Measurements from ENCODE around the gene RNU6-9. TPM values are rescaled to one million over a fixed set of nuclear protein-coding genes. Genes with fewer than 3 reads are reported as not detected.

Gene RNU6-9
- total and polyA plus RNA-seq, 8 donors = not detected

DNA sequence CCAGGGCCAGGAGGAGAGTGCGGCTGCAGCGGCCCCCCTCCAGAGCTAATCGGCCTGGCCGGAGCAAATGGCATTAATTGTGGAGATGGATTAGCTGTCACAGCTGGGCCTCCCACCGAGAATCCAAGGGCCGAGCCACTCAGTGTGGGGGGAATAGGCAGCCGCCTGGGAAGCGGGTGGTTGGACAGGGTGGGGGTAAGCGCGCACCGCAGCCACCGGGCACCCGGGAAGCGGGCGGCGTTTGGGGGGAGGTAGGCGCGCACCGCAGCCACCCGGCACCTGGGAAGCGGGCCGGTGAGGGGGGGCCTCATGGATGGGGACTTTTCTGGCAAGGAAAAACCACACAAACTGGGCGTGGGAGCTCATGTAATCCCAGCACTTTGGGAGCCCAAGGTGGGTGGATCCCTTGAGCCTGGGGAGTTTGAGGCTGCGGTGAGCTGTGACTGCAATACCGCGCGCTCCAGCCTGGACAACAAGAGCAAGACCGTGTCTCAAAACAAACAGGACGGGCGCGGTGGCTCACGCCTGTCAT, 10.0 kb downstream of the RNU6-9 start:
- DNase-seq (no peak), ATAC-seq (no peak)
- Histone ChIP-seq H3K9me3 (no peaks in the 10 kb centered on the region), H3K27me3 (no peaks in the 10 kb centered on the region), H3K36me3 (peaks cover 0 to 47% of the 10 kb centered on the region in 2 donors), H3K4me3 (no peak overlapping the region), H3K4me1 (peaks cover 0 to 26% of the 10 kb centered on the region in 2 donors), H3K27ac (no peak overlapping the region)
- TF ChIP-seq, protein P1, sequence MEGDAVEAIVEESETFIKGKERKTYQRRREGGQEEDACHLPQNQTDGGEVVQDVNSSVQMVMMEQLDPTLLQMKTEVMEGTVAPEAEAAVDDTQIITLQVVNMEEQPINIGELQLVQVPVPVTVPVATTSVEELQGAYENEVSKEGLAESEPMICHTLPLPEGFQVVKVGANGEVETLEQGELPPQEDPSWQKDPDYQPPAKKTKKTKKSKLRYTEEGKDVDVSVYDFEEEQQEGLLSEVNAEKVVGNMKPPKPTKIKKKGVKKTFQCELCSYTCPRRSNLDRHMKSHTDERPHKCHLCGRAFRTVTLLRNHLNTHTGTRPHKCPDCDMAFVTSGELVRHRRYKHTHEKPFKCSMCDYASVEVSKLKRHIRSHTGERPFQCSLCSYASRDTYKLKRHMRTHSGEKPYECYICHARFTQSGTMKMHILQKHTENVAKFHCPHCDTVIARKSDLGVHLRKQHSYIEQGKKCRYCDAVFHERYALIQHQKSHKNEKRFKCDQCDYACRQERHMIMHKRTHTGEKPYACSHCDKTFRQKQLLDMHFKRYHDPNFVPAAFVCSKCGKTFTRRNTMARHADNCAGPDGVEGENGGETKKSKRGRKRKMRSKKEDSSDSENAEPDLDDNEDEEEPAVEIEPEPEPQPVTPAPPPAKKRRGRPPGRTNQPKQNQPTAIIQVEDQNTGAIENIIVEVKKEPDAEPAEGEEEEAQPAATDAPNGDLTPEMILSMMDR (IDR thresholded peaks at IDR 0.05) = no peak
- intact Hi-C loops (cut with DNase I) = no loop called here

DNA sequence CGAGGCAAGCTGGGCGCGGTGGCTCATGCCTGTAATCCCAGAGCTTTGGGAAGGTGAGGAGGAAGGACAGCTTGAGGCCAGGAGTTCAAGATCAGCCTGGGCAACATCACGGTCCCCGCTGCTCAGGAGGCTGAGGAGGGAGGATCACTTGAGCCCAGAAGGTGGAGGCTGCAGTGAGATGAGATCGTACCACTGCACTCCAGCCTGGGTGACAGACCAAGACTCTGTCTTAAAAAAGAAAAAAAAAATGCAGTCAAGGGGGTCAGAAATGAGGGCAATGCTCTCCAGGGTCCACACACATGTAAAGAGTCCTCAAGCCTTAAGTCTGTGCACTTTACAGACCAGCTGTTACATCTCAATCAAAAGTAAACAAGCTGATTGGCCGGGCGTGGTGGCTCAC, 11.3 kb downstream of the RNU6-9 start:
- no peak overlapping the region for H3K27ac ChIP-seq
- peaks cover 0 to 38% of the 10 kb centered on the region in 2 donors for H3K4me1 ChIP-seq
- peaks cover 0 to 35% of the 10 kb centered on the region in 2 donors for H3K36me3 ChIP-seq
- no peaks in the 10 kb centered on the region for H3K27me3 ChIP-seq
- ATAC-seq (no peak), DNase-seq (no peak)
- intact Hi-C loops (cut with DNase I) = no loop called here
- TF ChIP-seq, protein P1 (IDR thresholded peaks at IDR 0.05) = no peak
- no peaks in the 10 kb centered on the region for H3K9me3 ChIP-seq
- H3K4me3 ChIP-seq = no peak overlapping the region

DNA sequence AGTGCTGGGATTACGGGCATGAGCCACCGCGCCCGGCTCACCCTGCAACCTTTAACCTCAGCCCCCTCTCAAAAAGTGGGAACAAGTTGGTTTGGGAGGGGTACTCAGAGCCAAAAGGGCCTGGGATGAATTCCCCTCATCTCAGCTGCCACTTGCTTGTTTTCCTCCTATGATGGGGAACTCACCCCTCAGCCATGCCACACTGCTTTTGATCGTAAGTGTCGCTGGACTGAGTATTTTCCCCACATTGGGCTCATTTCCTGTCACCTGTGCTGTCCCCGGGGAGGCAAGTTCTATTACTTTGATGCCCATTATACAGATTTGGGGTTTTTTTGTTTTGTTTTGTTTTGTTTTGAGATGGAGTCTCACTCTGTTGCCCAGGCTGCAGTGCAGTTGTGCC, 13.2 kb downstream of the RNU6-9 start:
- TF ChIP-seq, protein P1 (IDR thresholded peaks at IDR 0.05) = no peak
- intact Hi-C loops (cut with DNase I) = no loop called here
- Histone ChIP-seq H3K9me3 (no peaks in the 10 kb centered on the region), H3K27ac (no peak overlapping the region), H3K27me3 (no peaks in the 10 kb centered on the region), H3K4me1 (peaks cover 0 to 51% of the 10 kb centered on the region in 2 donors), H3K36me3 (peaks cover 0 to 22% of the 10 kb centered on the region in 2 donors), H3K4me3 (no peak overlapping the region)
- no peak for ATAC-seq
- no peak for DNase-seq

DNA sequence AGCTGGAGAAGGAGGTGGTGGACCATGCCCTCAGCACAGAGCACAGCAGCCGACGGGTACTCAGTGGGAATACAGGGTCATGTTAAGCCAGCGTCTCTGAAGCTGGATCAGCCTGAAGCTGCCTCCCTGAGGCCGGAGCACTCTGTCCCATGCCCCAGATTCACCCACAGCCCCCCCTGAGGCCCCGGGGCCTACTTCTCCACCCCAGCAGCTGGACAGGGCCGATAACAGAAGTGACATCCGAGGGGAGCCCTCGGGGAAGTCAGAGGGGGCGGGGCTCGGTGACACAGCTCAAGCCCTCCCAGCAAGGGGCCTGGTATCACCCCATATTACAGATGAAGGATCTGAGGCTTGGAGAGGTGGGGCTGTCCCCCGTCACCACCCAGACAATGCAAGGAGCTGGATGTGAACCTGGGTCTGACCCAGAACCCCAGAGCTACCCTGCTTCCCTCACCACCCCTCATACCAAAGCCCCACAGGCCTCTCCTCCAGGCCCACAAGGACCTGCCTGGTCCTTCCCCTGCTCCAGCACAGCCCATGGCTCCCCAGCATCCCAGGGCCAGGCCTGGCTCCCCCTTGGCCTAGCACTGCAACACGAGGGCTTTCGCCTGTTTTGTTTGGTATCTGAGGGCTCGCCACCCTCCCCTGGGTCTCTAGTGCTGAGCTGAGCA, 14.0 kb downstream of the RNU6-9 start:
- Histone ChIP-seq H3K27me3 (no peaks in the 10 kb centered on the region), H3K36me3 (peaks cover 0 to 14% of the 10 kb centered on the region in 2 donors), H3K9me3 (no peaks in the 10 kb centered on the region), H3K4me3 (peak overlapping the region in 1 of 2 donors; percentile 4), H3K4me1 (peaks cover 0 to 54% of the 10 kb centered on the region in 2 donors), H3K27ac (peak overlapping the region in 1 of 2 donors; percentile 96)
- ATAC-seq (no peak), DNase-seq (no peak)
- TF ChIP-seq, protein P1 (IDR thresholded peaks at IDR 0.05) = no peak
- intact Hi-C loops (cut with DNase I) = no loop called here

DNA sequence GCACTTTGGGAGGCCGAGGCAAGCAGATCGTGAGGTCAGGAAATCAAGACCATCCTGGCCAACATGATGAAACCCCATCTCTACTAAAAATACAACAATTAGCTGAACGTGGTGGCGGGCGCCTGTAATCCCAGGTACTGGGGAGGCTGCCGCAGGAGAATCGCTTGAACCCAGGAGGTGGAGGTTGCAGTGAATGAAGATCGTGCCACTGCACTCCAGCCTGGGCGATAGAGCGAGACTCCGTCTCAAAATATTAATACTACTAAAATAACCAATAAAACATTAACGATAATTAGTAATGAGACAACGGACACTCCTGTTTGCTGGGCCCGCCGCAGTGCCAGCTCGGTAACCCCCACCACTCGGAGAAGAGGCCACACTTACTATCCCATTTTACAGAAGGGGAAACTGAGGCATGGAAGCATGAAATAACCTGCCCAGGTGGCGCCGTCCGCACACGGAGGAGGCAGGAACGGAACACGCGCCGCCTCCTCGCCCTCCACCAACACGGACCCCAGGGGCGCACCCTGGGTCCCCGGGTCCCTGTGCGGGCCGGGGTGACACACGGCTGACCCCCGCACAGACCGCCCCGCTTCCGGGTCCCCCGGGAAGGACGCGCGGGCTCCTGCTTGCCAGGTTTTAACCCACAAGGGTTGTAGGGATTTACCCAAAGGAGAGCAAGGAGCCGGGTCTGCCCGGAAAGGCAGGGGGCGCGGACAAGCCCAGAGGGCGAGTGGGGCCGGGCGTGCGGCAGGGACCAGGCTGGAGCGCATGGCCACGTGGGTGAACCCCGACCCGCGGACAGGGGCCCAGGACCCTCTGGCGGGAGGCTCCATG, 18.1 kb downstream of the RNU6-9 start:
- ATAC-seq (no peak), DNase-seq (no peak)
- Histone ChIP-seq H3K4me3 (peak overlapping the region in 1 of 2 donors; percentile 69), H3K27me3 (peaks cover 0 to 5% of the 10 kb centered on the region in 2 donors), H3K27ac (peak overlapping the region in 1 of 2 donors; percentile 37), H3K4me1 (peaks cover 5 to 75% of the 10 kb centered on the region in 2 donors), H3K9me3 (no peaks in the 10 kb centered on the region), H3K36me3 (no peaks in the 10 kb centered on the region)
- intact Hi-C loops (cut with DNase I) = no loop called here
- TF ChIP-seq, protein P1 (IDR thresholded peaks at IDR 0.05) = no peak
